GM18508 (cell line): ENCODE results near the gene PKP4.

ENCODE experiments used
- ATAC-seq: cut with Tn5 transposase; IDR thresholded peaks from one replicate; pipeline ENCODE4 v1.9.1; 2021; ENCODE audit warnings: moderate number of reproducible peaks; ENCODE audit not compliant: insufficient read depth, unreplicated experiment

The PKP4 gene

DNA sequence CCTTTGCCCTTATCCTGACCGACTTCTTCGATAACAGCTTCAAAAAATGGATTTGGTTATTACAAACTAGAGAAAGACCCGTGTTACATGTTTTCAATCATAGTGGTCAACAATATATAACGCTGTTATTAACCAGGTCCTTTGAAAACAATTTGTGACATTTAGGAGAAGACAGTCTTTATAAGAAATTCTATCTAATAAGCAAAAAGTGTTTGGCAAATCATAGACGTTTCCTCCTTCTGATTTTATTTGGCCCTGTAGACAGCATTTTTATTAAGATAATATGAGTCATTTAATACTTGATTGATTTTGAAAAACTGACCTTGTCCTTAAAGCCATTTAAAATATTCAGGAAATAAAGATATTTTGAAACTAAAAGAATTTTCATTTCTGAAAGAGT is 177.9 kb downstream of the PKP4 start:
- no peak for ATAC-seq

DNA sequence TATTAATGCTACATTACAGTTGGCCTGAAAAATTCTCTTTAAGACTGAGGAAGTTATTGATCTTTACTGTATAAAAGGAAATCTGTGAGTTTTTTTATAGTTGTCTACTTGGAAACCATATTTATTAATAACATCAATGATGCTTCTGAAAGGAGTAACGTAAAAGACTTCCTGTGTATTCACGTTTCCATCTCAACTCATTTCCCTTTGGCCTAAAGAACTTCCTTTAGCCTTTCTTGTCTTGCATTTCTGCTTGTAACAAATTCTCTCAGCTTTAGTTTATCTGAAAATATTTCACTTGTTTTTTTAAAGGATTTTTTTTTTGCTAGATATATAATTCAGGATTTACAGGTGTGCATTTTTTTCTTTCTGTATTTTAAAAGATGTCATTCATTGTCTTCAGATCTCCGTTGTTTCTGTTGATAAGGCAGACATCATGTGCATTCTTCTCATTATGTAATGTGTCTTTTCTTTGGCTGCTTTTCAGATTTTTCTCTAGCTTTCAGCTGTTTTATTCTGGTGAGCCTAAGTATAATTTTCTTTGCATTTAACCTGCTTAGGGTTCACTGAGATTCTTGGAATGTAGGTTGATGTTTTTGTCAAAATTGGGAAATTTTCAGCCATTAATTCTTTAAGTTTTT is 179.3 kb downstream of the PKP4 start:
- ATAC-seq = no peak

DNA sequence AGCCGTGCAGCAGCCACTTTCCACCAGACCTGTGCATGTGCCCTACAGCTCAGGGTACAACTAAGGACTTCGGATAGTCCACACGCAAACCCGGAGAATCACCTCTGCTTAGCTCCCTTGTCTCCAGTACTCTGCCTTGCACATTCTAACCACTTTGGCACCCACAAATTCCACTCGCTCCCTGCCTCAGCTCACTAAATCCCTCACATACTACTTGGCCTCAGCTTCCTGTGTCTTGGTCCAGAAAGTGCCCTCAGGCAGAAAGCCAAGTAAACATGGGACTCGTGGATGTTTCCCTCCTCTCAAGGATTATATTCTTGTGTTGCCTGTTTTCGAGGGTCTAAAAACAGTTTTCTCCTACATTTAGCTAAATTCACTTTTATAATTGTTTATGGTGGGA is 180.6 kb downstream of the PKP4 start:
- ATAC-seq = no peak

DNA sequence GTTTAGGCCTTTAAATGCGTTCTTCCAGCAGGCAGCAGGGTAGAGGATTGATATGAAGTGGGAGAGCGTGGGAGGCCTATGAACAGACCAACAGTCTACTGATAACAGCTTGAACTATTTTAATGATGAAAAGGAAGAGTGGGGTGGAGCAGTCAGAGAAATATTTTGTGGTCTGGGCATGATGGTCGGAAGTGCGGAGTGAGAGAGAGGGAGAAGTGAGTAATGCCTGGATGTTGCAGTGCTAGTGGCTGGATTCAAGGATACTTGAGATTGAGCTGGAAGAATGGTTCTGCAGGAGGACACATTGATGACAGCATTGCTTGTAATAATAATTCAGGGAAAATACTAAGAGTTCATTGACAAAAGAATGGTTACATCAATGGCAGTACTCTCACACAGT is 187.4 kb downstream of the PKP4 start:
- no peak for ATAC-seq

DNA sequence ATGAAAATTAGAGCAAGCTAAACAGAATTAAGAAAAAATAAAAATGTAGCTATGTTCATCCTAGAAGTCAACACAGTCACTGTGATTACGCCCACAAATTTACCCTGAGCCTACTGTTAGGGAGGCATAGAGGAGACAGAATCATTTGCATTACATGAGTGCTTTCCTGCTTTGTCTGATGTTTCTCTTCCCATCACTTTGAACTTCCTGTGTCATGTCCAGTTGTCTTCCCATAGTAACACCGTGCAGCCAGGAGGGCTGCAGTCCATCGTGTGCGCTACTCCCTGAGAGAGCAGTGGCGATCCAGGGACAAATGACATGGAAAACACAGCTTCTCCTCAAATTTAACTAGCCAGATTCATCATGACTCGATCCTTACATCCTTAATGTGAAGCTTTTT is 188.5 kb downstream of the PKP4 start:
- no peak for ATAC-seq

DNA sequence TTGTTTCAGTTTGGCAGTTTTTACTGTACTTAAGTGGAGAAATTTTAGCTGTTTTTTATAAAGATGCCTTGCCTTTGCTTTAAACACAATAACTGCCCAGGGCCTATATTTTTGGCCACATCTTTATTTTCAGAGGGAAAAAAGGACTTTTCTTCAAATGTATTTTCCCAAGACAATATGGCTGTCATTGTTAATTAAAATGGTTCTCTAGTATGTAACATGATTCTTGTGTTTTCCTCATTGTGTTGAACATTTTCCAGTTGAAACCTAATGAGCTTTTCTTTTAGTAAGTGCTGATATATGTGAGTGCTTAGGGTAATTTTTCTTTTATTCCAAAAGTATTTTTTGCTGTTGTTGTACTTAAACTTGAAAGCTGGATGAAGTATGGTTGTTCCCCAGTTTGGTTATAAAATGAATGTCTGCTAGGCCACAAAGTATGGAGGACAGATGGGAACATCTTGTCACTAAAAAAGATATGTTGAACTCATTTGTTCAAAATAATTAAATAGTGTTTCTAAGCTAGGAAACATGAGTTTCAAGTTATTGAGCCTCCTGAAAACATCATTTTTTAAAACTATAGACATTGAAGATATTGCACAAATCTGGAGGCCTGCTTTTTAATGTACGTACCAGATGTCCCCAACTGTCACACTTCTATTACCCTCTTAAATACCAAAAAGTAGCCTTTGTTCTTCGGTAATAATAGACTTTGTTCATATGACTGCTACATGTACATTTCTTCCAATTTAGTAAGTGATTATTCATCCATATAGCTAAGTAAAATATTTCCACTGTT is 190.9 kb downstream of the PKP4 start:
- ATAC-seq = no peak

DNA sequence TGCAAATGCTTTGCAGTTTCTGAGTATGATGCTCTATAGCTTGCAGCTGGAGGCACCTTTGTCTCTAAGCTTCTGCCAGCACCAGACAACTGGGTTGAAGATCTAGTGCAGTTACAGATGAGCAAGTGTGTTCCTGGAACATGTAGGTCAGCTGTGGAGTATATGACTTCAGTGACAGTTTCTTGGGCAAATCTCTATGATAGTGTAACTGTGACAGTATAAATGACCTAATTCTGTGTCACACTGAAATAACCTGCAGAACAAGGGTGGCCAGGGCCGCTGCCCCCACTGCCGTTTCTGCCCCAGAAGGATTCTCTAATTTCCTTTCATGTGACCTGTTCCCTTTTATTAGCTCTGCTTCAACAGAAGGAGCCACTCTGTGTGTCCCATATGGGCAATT is 193.1 kb downstream of the PKP4 start:
- no peak for ATAC-seq

DNA sequence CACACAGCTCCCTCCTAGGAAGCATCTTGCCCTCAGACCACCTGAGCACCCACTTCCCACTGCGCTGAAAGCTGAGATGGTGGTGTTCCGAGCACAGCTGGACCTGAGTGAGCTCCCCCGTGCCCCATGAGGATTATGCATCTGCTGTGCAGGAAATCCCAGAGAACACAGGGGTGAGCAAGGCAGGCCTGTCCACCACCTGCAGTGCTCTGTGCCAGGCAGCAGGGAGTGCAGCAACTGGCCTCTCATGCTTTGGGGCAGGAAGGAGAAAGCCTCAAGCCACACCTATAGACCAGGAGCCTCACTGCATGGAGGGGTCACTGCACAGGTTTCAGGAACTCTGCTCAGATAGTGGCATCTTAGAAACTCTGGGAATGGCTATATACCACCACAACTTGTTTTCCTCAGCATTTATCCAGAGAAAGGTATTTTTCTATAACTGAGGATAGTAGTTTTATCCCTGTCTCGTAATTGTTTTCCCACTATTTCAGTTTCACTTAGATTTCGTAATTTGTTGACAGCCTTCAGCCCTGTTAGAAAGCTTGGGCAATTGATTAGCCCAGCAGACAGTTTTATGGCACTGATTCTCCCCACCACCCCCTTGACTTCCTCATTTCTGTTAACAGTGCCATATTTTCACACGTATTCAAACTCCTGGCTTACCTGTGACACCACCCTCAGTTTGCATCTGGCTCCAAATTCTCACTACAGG is 194.1 kb downstream of the PKP4 start:
- no peak for ATAC-seq

DNA sequence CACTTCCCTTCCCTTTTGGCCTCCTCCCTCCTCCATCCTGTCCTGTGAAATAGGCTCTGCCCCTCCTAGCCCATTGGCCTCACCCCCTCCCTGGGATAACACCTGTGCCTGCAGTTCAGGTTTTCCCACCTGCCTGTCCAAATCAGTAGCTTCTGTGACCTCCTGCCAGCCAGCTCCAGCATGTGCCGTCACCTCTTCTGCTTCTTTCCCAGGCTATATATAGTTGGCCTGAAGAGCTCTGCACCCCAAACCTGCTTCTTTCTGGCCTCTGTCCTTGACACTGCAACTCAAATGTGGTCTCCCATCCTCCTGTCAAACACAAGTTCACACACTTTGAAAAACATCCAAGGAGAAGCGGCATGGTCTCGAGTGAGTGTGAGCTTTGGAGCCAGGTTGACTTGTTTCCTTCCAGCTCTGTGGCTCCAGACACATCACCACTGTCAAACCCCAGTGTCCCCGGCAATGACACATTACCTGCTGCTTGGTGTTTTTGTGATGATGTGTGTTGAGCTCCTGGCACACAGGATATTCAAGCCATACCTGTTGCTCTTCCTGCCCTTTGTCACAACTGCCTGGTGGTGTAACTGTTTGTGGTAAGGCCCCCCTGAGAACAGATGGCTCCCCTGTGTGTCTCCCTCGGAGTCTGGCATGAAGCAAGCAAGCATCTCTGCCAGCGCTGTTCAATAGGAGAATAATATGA is 194.8 kb downstream of the PKP4 start:
- ATAC-seq = no peak

DNA sequence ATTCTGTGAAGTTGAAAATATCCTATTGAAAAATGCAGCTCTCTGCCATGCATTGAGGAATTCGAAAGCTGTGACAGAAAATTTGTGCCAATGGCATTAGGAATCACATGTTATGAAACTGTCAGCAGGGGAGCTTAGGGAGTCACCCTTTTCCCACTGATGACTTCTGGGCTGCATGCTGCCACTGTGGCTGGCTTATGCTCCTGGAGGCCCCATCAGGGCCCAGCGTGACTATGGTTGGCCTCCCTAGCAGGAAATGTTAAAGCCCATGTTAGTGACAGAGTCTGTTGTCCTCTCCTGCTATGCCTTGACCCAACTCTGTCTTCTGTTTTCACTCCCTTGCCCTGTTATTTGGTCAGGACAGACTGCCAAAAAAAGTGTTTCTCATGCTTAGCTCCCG is 198.9 kb downstream of the PKP4 start:
- ATAC-seq = no peak

DNA sequence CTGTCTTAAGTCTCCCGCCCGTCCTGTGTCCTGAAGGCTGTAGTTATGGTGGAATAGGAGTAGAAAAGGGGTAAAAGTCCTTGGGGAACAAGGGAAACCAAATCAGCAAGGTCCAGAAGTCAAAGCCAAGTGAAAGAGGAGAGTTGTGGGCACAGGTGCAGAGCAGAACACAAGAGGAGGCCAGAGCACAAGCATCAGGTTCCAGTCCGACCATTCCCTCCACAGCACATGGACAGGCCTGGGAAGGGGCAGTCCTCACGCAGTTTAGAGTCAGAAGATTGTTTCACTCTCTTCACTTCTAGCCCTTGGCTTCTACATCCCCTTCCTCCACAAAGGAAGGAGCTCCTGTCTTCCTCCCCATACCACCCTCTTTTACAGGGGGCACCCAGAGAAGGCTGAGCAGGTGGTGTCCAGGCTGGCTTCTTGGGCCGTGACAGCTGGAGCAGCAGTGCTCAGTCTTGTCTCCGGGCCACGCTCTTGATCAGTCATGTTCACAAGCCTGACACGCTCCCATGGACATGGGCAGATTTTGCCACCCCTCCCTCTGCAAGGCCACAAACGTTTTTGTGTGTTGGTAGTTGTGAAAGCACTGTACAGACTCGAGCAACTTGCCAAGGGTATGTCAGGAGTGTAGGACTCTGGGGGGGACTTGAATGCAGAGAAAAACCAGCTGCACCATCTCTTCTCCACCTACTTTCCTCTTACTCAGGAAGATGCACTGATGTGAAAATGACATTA is 199.9 kb downstream of the PKP4 start:
- ATAC-seq = no peak

DNA sequence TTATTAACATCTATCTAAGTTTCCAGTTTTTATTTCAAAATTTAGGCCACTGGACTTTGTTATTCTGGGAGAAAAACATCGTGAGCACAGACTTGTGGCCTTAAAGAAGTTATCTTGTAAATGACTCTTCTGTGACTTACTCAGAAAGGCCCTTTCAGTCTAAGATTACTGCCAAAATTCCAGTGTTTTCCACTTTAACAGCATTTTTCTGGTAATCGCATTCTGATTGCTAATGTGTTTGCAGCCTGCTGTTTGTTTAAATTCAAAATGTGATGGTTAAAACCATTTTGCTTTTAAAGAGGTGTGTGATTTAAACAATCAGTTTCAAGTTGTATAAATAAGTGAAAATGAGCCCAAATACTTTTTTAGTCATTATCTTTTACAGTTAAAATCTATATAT is 201.6 kb downstream of the PKP4 start:
- no peak for ATAC-seq

DNA sequence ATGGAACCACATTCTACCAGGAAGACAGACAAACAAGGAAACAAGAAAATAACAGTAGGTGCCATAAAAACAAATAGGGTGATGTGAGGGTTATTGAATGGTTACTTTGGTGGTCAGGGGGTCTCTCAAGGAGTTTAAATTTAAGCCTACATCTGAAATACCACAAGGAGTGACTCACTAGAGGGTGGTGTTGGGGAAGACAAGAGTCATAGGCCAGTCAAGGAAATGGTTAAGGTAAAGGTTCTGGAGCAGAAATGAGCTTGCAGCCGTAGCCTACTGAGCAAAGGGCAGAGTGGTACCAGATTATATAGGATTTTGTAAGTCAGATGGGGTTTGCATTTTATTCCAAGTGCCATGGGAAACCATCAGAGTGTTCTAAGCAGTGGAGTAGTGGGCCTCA is 202.7 kb downstream of the PKP4 start:
- ATAC-seq = no peak

DNA sequence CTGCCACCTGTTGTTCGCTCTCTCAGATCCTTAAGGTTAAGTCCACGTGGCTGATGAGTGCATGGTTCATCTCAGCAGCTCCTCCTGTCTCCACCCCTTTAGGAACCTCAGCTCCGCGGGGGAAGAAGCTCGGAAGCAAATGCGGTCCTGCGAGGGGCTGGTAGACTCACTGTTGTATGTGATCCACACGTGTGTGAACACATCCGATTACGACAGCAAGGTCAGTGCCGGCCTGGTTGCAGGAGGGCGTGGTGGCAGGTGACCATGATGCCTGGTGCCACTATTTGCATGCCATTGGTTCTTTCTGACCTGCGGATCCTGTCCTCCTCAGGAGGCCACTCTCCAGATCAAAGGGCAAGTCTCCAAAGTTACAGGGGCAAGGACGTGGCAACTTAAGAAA is 204.5 kb downstream of the PKP4 start:
- no peak for ATAC-seq

DNA sequence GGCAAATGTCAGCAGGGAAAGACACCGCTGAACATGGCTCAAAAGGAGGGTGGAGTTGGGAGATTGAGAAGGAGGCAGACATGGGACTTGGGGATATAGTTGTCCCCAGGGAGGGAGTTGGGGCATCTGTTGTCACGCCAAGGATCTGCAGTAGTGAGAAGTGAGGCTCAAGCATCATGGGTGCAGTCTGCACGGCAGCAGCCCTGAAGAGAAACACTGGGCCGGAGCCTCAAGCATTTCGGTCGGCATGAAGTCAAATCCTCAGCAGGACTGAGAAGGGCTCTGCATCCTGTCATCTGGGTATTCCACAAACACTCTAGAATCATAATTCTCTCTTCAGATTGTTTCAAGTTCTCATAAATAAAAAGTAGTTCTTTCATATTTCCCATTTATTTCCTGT is 205.7 kb downstream of the PKP4 start:
- ATAC-seq = no peak

DNA sequence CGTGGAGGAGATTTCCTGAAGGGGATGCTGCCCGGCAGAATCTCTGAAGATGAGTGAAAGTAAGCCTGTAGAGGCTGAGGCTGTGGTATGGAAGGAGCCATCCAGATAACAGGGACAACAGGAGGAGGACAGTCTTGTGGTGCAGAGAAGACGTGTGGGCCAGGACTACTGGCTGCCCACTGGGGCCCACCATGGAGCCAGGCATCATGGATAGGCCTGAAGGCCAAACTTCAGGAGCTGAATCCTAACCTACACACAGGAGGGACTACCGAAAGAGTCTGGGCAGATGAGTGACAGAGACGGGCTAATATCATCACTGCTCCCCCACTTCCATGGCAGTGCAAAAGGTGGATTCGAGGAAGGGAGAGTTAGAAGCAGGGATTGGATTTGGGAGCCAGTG is 207.0 kb downstream of the PKP4 start:
- ATAC-seq = no peak

DNA sequence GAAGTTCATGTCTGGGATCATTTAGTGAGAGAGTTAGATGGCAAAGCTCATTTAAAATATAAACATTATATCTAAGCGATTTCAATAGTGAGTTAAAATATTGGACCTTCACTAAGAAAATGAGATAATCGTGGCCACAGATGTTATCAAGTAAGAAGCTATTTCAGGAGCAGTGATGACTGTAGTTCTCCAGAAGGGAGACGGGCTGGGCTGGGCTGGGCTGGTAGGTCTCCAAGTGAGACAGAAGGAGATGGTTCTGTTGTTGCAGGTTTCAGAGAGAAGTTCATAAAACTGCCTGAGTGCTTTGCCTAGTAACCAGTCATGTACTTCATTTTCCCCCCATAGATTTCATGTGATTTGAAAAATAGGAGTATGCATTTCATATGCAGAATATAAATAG is 208.2 kb downstream of the PKP4 start:
- ATAC-seq = no peak

DNA sequence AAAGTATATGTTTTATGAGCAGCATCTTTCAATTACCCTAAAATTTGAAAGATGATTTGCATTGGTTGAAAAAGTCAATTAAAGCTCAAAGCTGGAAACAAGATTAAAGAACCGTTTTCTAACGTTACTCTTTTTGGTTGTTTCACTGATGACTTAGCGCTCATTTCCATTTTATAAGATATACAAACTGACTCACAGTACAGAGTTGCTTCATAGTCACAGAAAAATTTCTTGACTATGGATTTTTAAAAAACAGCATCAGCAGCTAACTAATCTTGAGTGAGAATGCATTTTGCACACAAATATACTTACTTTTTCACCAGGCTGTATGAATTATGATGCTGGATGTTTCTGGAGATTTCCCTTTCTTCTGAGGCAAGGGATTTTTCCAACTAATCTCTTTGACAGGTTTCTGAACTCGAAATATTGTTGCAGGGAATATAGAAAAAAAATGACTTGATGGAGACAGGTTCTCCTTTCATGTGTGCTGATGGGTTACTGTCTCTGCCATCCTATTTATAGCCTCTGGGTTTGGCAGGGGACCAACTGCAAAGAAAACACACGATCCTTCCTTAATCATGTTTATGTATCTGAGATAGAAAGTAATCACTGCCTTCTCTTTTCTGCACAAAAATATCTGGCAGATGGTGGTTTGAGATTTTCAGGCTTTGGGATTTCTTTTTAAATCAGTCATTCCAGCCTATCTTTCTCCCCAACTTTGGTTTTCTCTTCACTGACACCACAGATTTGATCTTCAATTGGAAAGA is 209.0 kb downstream of the PKP4 start:
- no peak for ATAC-seq

DNA sequence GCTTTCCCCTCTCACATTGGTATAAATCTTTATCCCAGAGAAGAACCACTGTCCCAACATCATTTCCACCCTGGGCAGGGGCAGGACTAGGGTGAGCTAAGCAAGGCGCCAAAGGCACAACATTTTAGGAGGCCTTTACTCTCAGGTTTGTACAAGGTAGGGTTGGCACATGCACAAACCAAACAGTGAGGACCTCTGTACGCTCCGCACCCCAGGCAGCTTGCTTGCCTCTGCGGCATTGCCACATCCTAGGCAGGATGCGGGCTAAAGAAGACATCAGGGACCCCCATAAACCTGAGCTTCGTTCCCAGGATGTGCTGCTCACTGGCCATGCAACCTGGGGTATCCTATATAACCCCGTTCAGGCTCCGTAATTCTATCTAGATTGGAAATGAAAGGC is 210.2 kb downstream of the PKP4 start:
- no peak for ATAC-seq

DNA sequence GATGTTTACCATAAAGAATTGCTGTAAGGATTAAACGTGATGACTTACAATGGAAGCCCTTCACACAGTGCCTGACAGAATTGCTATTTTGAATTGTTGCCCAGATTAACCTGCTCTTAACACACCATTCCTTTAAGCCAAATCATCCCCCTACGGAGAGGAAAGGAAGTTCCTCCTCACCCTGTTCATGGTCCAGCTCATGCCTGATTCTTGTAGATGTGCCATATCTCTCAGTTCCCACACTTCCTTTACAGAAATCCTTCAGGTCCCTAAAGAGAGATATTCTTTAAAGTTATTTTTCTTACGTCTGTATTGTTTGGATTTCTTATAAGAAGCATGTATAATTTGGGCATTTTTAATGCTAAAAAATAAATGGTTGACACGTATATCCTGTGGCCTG is 210.8 kb downstream of the PKP4 start:
- ATAC-seq = no peak
